ENCODE data around the gene ZBTB25.

GRCh38 chr14:64495252-64495651, 8.4 kb downstream of the ZBTB25 start:
- TF ChIP-seq CTCF (optimal IDR thresholded peaks at IDR 0.05 in 1 of 3, IDR thresholded peaks at IDR 0.05 in 1 of 3, conservative IDR thresholded peaks at IDR 0.05 in 1 of 3; ENCODE audit: extremely low read depth in 1 of 3, insufficient read depth in 2 of 3, low read length in 3 of 3) (no peak), EZH2 (IDR thresholded peaks at IDR 0.05; ENCODE audit: low read length) (no peak)
